HepG2 (cell line): Measurements from ENCODE around the gene MOK. TPM values are rescaled to one million over a fixed set of nuclear protein-coding genes. Genes with fewer than 3 reads are reported as not detected.

Source experiments
- ATAC-seq: fragments of 200-7000 bp; cut with Tn5 transposase; 3 replicates; pipeline ENCODE4 v1.9.1; 2020; ENCODE audit warnings: mild to moderate bottlenecking, moderate library complexity
- BruUV-seq: library from RNA; stranded (reverse); fragments of 400-500 nt; replicated peaks from 2 replicates; lab custom pipeline; 2021; lab: Mats Ljungman, UMichigan
- CTCF ChIA-PET: fragments of 300-600 bp; formaldehyde crosslinking; extraction: SDS; loops from one replicate; lab custom pipeline; 2021; ENCODE audit warnings: low total read pairs, inconsistent platforms, low intra/inter-chr PET ratio; lab: Yijun Ruan, JAX
- POLR2A ChIA-PET: fragments of 350-600 bp; sonication (Branson Sonifier 250); formaldehyde crosslinking; loops from one replicate; lab custom pipeline; 2020; ENCODE audit warnings: antibody characterized with exemption, inconsistent platforms; lab: Yijun Ruan, JAX
- DNase-seq: peaks from one replicate; pipeline ENCODE4 v3.0.0-alpha.2; 2015; ENCODE audit warnings: low spot score
- FAIRE-seq: peaks from 3 replicates; lab custom pipeline; 2011; peaks lifted over from hg19 to GRCh38; lab: Jason Lieb, UNC
- H2AFZ ChIP-seq: one replicate; pipeline ENCODE4 v1.6.1; 2011; ENCODE audit warnings: low read length, inconsistent platforms
- H3K27ac ChIP-seq: fragments of 300-600 bp; 3 replicates; pipeline ENCODE4 v1.8.0; 2011; ENCODE audit warnings: mixed run types, mild to moderate bottlenecking, mixed read lengths, low read length, inconsistent platforms; ENCODE audit not compliant: insufficient read depth; ENCODE audit errors: extremely low read length
- H3K27me3 ChIP-seq, 2 experiments: fragments of 200-600 bp in 1 of 2; 2 replicates in 1 of 2; 3 replicates in 1 of 2; pipeline versions ENCODE4 v1.6.0 to v1.8.0; 2011; ENCODE audit warnings: low read length in 2 of 2, mild to moderate bottlenecking in 2 of 2, moderate library complexity in 2 of 2, inconsistent platforms in 1 of 2; ENCODE audit not compliant: insufficient read depth in 2 of 2, control insufficient read depth in 1 of 2
- H3K36me3 ChIP-seq, 2 experiments: fragments of 200-600 bp in 1 of 2; replicated peaks in 1 of 2; 2 replicates in 1 of 2; 3 replicates in 1 of 2; pipeline versions ENCODE4 v1.5.1 to v1.8.0; 2011; ENCODE audit warnings: low read length in 2 of 2, inconsistent platforms in 1 of 2; ENCODE audit not compliant: insufficient read depth in 2 of 2, control insufficient read depth in 1 of 2
- H3K4me1 ChIP-seq: 2 replicates; pipeline ENCODE4 v1.5.1; 2012; ENCODE audit warnings: low read length, inconsistent platforms; ENCODE audit not compliant: insufficient read depth
- H3K4me2 ChIP-seq: 2 replicates; pipeline ENCODE4 v1.6.0; 2011; ENCODE audit warnings: low read depth, low read length, inconsistent platforms
- H3K4me3 ChIP-seq, 3 experiments: fragments of 200-600 bp in 1 of 3; sonication (generic), shearing (Covaris generic) in 1 of 3; replicated peaks in 1 of 3; 2 replicates each; pipeline ENCODE4 v1.5.1; 2011 to 2016; ENCODE audit warnings: low read length in 3 of 3, inconsistent platforms in 2 of 3, low read depth in 2 of 3, mild to moderate bottlenecking in 2 of 3, control low read depth in 1 of 3, mixed read lengths in 1 of 3; ENCODE audit not compliant: insufficient read depth in 1 of 3
- H3K79me2 ChIP-seq: one replicate; pipeline ENCODE4 v1.6.1; 2011; ENCODE audit warnings: low read length, inconsistent platforms; ENCODE audit not compliant: insufficient read depth
- H3K9ac ChIP-seq: 2 replicates; pipeline ENCODE4 v1.6.0; 2011; ENCODE audit warnings: mild to moderate bottlenecking, low read depth, low read length, inconsistent platforms; ENCODE audit not compliant: insufficient read depth
- H3K9me3 ChIP-seq: 2 replicates; pipeline ENCODE4 v1.5.1; 2012; ENCODE audit warnings: mild to moderate bottlenecking, low read length
- H4K20me1 ChIP-seq: 2 replicates; pipeline ENCODE4 v1.6.0; 2011; ENCODE audit warnings: inconsistent platforms, mild to moderate bottlenecking, low read length, moderate library complexity; ENCODE audit not compliant: insufficient read depth
- JDP2 ChIP-seq: sonication (generic); formaldehyde crosslinking; IDR thresholded peaks from 2 replicates; pipeline ENCODE4 v1.8.1; 2022; ENCODE audit warnings: missing genetic modification reagents, borderline replicate concordance
- MZF1 ChIP-seq: sonication (generic); formaldehyde crosslinking; IDR thresholded peaks from 2 replicates; pipeline ENCODE4 v1.8.1; 2023; ENCODE audit warnings: mild to moderate bottlenecking, missing genetic modification reagents, borderline replicate concordance
- NBN ChIP-seq: fragments of 450-650 bp; conservative IDR thresholded peaks from 2 replicates; pipeline ENCODE4 v1.6.1; 2017
- PHB2 ChIP-seq: fragments of 450-650 bp; IDR thresholded peaks from 2 replicates; pipeline ENCODE4 v1.6.1; 2018; ENCODE audit not compliant: partially characterized antibody
- RARG ChIP-seq: sonication (generic); formaldehyde crosslinking; IDR thresholded peaks from 2 replicates; pipeline ENCODE4 v1.4.0; 2020; ENCODE audit warnings: low read depth, mild to moderate bottlenecking, missing genetic modification reagents
- SSRP1 ChIP-seq: IDR thresholded peaks from 2 replicates; pipeline ENCODE4 v1.6.1; 2016; ENCODE audit warnings: control low read depth
- TGIF2 ChIP-seq: IDR thresholded peaks from 2 replicates; pipeline ENCODE4 v1.6.1; 2016; ENCODE audit warnings: control low read depth, missing compliant biosample characterization
- ZNF337 ChIP-seq: sonication (generic); formaldehyde crosslinking; IDR thresholded peaks from 2 replicates; pipeline ENCODE4 v1.5.1; 2020; ENCODE audit warnings: missing genetic modification reagents, low read depth, mild to moderate bottlenecking, borderline replicate concordance
- ZNF792 ChIP-seq: IDR thresholded peaks from 2 replicates; pipeline ENCODE4 v1.6.1; 2016
- WGBS: methylation state at CpG from one replicate; pipeline ENCODE4 v1.1.6; 2017; ENCODE audit warnings: low lambda C conversion rate; 5-methylcytosine and 5-hydroxymethylcytosine counted together
- in situ Hi-C: cut with HindIII; loops from 2 replicates; pipeline ENCODE4 v1.10.0; 2017; ENCODE audit warnings: low pct_unique_long_range_greater_than_20kb; ENCODE audit not compliant: extremely low pct_ligation_motif_present
- intact Hi-C: fragments of 100-400 bp; cut with micrococcal nuclease; formaldehyde crosslinking; loops from one replicate; pipeline ENCODE4 v1.10.0; 2022; ENCODE audit not compliant: unreplicated experiment
- polyA plus RNA-seq, 8 experiments: library from polyadenylated mRNA; depleted of rRNA in 3 of 8; stranded (reverse) in 7 of 8; unstranded in 1 of 8; fragments of >200 nt; fragmentation: Illumina TruSeq in 4 of 8; extraction: Trizol in 4 of 8; gene quantifications; 2 replicates each; pipeline versions ENCODE4 v1.2.1 to v1.2.3, GENCODE V29; 2011 to 2016; ENCODE audit warnings: low read depth in 4 of 8, missing spikeins in 1 of 8, mixed read lengths in 1 of 8; ENCODE audit not compliant: insufficient read depth in 1 of 8
- total RNA-seq, 5 experiments: library from RNA; depleted of rRNA; stranded (reverse); fragments of >200 nt; fragmentation: Illumina TruSeq; extraction: Trizol; gene quantifications; 2 replicates each; pipeline ENCODE4 v1.2.3, GENCODE V29; 2016; ENCODE audit warnings: low read depth in 1 of 5
- TF ChIP-seq, protein P1 (sequence below): sonication (generic); formaldehyde crosslinking; IDR thresholded peaks from 2 replicates; pipeline ENCODE4 v1.9.0; 2021; ENCODE audit warnings: missing genetic modification reagents, borderline replicate concordance
- TF ChIP-seq, protein P2 (sequence below), 2 experiments: sonication (generic) in 1 of 2; formaldehyde crosslinking in 1 of 2; IDR thresholded peaks; 2 replicates each; pipeline versions ENCODE4 v1.4.0 to v1.6.1; 2016 to 2020; ENCODE audit warnings: borderline replicate concordance in 1 of 2, low read depth in 1 of 2, mild to moderate bottlenecking in 1 of 2, missing genetic modification reagents in 1 of 2
- TF ChIP-seq, protein P3 (sequence below): sonication (generic); formaldehyde crosslinking; IDR thresholded peaks from 2 replicates; pipeline ENCODE4 v1.4.0; 2020; ENCODE audit warnings: missing genetic modification reagents; ENCODE audit errors: not compliant biosample characterization
- TF ChIP-seq, protein P4 (sequence below): sonication (generic); formaldehyde crosslinking; IDR thresholded peaks from 2 replicates; pipeline ENCODE4 v1.5.0; 2020; ENCODE audit warnings: missing genetic modification reagents

The MOK gene
- total and polyA plus RNA-seq, 2 of the 13 experiments (the other 11 are each of a cell fraction or from before 2014, with no cell fraction given): 15.3 to 16.9 TPM

DNA sequence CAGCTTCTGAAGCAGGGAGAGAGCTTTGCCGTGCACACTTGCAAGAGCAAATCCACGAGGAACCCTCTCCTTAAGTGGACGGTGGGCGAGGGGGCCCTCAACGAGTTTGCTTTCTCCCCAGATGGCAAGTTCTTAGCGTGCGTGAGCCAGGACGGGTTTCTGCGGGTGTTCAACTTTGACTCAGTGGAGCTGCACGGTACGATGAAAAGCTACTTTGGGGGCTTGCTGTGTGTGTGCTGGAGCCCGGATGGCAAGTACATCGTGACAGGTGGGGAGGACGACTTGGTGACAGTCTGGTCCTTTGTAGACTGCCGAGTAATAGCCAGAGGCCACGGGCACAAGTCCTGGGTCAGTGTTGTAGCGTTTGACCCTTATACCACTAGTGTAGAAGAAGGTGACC lies 96.2 kb downstream of the MOK start:
- WGBS: 97% methylated on average over 17 of the region's 17 CpGs
- H3K4me2 ChIP-seq: no peak overlapping the region
- intact Hi-C loops: loop anchor here (5.0 kb wide), 2 partner anchors 66 to 111 kb away; no protein-coding TSS in a partner anchor
- in situ Hi-C loops: no loop called here
- H3K79me2 ChIP-seq: peaks cover 2% of the 10 kb centered on the region
- CTCF ChIA-PET: no interaction called here
- H3K9me3 ChIP-seq: no peaks in the 10 kb centered on the region
- H3K4me3 ChIP-seq: no peak overlapping the region
- POLR2A ChIA-PET: no interaction called here
- FAIRE-seq: no peak
- no peak for DNase-seq
- H3K4me1 ChIP-seq: no peaks in the 10 kb centered on the region
- H3K27ac ChIP-seq: no peak overlapping the region
- BruUV-seq: no TSS peak
- no peak for ATAC-seq
- no peak overlapping the region for H2AFZ ChIP-seq
- no peak overlapping the region for H3K9ac ChIP-seq
- no peak for TF ChIP-seq PHB2
- no peak for TF ChIP-seq RARG (CRISPR knock-in tag)
- TF ChIP-seq JDP2: no peak
- no peak for TF ChIP-seq MZF1 (CRISPR knock-in tag)
- TF ChIP-seq, protein P1, sequence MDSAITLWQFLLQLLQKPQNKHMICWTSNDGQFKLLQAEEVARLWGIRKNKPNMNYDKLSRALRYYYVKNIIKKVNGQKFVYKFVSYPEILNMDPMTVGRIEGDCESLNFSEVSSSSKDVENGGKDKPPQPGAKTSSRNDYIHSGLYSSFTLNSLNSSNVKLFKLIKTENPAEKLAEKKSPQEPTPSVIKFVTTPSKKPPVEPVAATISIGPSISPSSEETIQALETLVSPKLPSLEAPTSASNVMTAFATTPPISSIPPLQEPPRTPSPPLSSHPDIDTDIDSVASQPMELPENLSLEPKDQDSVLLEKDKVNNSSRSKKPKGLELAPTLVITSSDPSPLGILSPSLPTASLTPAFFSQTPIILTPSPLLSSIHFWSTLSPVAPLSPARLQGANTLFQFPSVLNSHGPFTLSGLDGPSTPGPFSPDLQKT (CRISPR knock-in tag): no peak
- TF ChIP-seq ZNF792 (CRISPR knock-in tag): no peak
- TF ChIP-seq SSRP1 (CRISPR knock-in tag): no peak
- TF ChIP-seq, protein P2, sequence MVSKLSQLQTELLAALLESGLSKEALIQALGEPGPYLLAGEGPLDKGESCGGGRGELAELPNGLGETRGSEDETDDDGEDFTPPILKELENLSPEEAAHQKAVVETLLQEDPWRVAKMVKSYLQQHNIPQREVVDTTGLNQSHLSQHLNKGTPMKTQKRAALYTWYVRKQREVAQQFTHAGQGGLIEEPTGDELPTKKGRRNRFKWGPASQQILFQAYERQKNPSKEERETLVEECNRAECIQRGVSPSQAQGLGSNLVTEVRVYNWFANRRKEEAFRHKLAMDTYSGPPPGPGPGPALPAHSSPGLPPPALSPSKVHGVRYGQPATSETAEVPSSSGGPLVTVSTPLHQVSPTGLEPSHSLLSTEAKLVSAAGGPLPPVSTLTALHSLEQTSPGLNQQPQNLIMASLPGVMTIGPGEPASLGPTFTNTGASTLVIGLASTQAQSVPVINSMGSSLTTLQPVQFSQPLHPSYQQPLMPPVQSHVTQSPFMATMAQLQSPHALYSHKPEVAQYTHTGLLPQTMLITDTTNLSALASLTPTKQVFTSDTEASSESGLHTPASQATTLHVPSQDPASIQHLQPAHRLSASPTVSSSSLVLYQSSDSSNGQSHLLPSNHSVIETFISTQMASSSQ (IDR thresholded peaks at IDR 0.05; ENCODE audit: low read depth): no peak
- TF ChIP-seq, protein P2 (CRISPR knock-in tag; IDR thresholded peaks at IDR 0.05; ENCODE audit: borderline replicate concordance): no peak
- TF ChIP-seq, protein P3, sequence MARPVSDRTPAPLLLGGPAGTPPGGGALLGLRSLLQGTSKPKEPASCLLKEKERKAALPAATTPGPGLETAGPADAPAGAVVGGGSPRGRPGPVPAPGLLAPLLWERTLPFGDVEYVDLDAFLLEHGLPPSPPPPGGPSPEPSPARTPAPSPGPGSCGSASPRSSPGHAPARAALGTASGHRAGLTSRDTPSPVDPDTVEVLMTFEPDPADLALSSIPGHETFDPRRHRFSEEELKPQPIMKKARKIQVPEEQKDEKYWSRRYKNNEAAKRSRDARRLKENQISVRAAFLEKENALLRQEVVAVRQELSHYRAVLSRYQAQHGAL (CRISPR knock-in tag): no peak
- TF ChIP-seq, protein P4, sequence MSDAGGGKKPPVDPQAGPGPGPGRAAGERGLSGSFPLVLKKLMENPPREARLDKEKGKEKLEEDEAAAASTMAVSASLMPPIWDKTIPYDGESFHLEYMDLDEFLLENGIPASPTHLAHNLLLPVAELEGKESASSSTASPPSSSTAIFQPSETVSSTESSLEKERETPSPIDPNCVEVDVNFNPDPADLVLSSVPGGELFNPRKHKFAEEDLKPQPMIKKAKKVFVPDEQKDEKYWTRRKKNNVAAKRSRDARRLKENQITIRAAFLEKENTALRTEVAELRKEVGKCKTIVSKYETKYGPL (CRISPR knock-in tag): no peak
- TF ChIP-seq ZNF337 (CRISPR knock-in tag): no peak
- TF ChIP-seq NBN: no peak
- no peak for TF ChIP-seq TGIF2 (CRISPR knock-in tag)
- H3K36me3 ChIP-seq: peaks cover 19 to 50% of the 10 kb centered on the region in 2 experiments
- H4K20me1 ChIP-seq: no peaks in the 10 kb centered on the region
- H3K27me3 ChIP-seq: no peaks in the 10 kb centered on the region
